Measurements from ENCODE around the gene DLGAP3. TPM values are rescaled to one million over a fixed set of nuclear protein-coding genes. Genes with fewer than 3 reads are reported as not detected.

Gene DLGAP3
- total RNA-seq, 1 experiment from 2014 or later, result 7.3 TPM

- Histone ChIP-seq H3K79me1 (ENCODE audit: insufficient read depth, low read depth, low read length, poor library complexity, severe bottlenecking) (no peaks in the 10 kb centered on the region), H3K27ac (ENCODE audit: insufficient read length, low read depth, low read length) (peak overlapping the region; percentile 19), H3K4me1 (ENCODE audit: insufficient read depth, low read length) (peaks cover 6% of the 10 kb centered on the region; the same call in 1 of the 2 replicates), H3K14ac (ENCODE audit: insufficient read depth, low read length) (no peak overlapping the region), H3K23me2 (ENCODE audit: insufficient read length, low read depth, low read length, poor library complexity, severe bottlenecking) (no peaks in the 10 kb centered on the region), H2AFZ (ENCODE audit: low read length) (no peak overlapping the region), H3T11ph (ENCODE audit: low read length) (no peak overlapping the region), H3K79me2 (ENCODE audit: insufficient read depth, low read length) (no peaks in the 10 kb centered on the region), H3K23ac (ENCODE audit: insufficient read length, low read depth, low read length) (no peak overlapping the region), H2BK15ac (ENCODE audit: low read depth, low read length) (no peak overlapping the region), H2BK12ac (ENCODE audit: insufficient read length, low read depth, low read length) (no peak overlapping the region), H3K9me3 (ENCODE audit: control insufficient read depth, low read depth, low read length) (no peaks in the 10 kb centered on the region), H4K91ac (ENCODE audit: insufficient read length, low read depth, low read length) (no peak overlapping the region), H2BK20ac (ENCODE audit: low read depth, low read length, poor library complexity, severe bottlenecking) (no peak overlapping the region), H3K4me2 (ENCODE audit: insufficient read depth, insufficient read length, low read length) (no peak overlapping the region), H4K20me1 (ENCODE audit: control insufficient read depth, insufficient read depth, insufficient read length) (no peaks in the 10 kb centered on the region), H3K18ac (ENCODE audit: insufficient read length, low read depth, low read length) (no peak overlapping the region), H3K27me3 (ENCODE audit: insufficient read depth, low read length) (no peaks in the 10 kb centered on the region), H4K5ac (ENCODE audit: insufficient read length, low read depth, low read length) (no peak overlapping the region), H2AK5ac (ENCODE audit: insufficient read length, low read length) (no peak overlapping the region), H2BK120ac (ENCODE audit: low read depth, low read length, poor library complexity, severe bottlenecking) (no peak overlapping the region), H3K4ac (ENCODE audit: low read depth, low read length) (no peak overlapping the region), H3K56ac (ENCODE audit: insufficient read length, low read depth, low read length) (no peak overlapping the region), H3K9ac (ENCODE audit: extremely low read depth, insufficient read length, low read length) (no peak overlapping the region), H2BK5ac (ENCODE audit: insufficient read length, low read length) (no peak overlapping the region), H4K8ac (replicated peaks; ENCODE audit: insufficient read length, low read depth, low read length) (no peak overlapping the region)
- Mint-ChIP-seq H3K27ac (peak overlapping the region in 2 of 3 experiments; percentile 32 to 61; a peak in 5 of 7 replicates), H3K27me3 (ENCODE audit: low read depth) (no peaks in the 10 kb centered on the region; the same call in 1 of the 2 replicates), H3K36me3 (ENCODE audit: insufficient read depth in 1 of 3, low read depth in 3 of 3) (no peaks in the 10 kb centered on the region; a peak in 1 of 7 replicates), H3K4me3 (no peak overlapping the region; a peak in 1 of 5 replicates), H3K9me3 (no peaks in the 10 kb centered on the region), H3K4me1 (peaks cover 36 to 46% of the 10 kb centered on the region in 2 experiments)
- TF ChIP-seq, protein P1, sequence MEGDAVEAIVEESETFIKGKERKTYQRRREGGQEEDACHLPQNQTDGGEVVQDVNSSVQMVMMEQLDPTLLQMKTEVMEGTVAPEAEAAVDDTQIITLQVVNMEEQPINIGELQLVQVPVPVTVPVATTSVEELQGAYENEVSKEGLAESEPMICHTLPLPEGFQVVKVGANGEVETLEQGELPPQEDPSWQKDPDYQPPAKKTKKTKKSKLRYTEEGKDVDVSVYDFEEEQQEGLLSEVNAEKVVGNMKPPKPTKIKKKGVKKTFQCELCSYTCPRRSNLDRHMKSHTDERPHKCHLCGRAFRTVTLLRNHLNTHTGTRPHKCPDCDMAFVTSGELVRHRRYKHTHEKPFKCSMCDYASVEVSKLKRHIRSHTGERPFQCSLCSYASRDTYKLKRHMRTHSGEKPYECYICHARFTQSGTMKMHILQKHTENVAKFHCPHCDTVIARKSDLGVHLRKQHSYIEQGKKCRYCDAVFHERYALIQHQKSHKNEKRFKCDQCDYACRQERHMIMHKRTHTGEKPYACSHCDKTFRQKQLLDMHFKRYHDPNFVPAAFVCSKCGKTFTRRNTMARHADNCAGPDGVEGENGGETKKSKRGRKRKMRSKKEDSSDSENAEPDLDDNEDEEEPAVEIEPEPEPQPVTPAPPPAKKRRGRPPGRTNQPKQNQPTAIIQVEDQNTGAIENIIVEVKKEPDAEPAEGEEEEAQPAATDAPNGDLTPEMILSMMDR (conservative IDR thresholded peaks at IDR 0.05), result no peak
- no CpG with 5 or more reads among the region's 14 CpGs for WGBS (ENCODE audit: extremely low coverage, insufficient read length, low lambda C conversion rate)
- DNase-seq, result peak; percentile 57
Measured at GRCh38 chr1:34843392-34844251, 85.8 kb downstream of the DLGAP3 start.
